OCI-LY1 (cell line): ENCODE measurements around the gene NPS.

Experiments
- EZH2 ChIP-seq: fragments of 200-600 bp; sonication (generic), shearing (Covaris generic); IDR thresholded peaks from 2 replicates; pipeline ENCODE4 v1.8.0; 2017; ENCODE audit warnings: borderline replicate concordance, mixed run types, mild to moderate bottlenecking, antibody characterized with exemption, low read length, moderate library complexity, mixed read lengths
- TF ChIP-seq, protein P1 (sequence below): fragments of 200-600 bp; sonication (generic), shearing (Covaris generic); IDR thresholded peaks from 2 replicates; pipeline ENCODE4 v1.5.1; 2017; ENCODE audit warnings: mild to moderate bottlenecking, antibody characterized with exemption, low read length, moderate library complexity, mixed read lengths

GRCh38 chr10:127525686-127526085 is 23.4 kb upstream of the NPS start:
- TF ChIP-seq, protein P1, sequence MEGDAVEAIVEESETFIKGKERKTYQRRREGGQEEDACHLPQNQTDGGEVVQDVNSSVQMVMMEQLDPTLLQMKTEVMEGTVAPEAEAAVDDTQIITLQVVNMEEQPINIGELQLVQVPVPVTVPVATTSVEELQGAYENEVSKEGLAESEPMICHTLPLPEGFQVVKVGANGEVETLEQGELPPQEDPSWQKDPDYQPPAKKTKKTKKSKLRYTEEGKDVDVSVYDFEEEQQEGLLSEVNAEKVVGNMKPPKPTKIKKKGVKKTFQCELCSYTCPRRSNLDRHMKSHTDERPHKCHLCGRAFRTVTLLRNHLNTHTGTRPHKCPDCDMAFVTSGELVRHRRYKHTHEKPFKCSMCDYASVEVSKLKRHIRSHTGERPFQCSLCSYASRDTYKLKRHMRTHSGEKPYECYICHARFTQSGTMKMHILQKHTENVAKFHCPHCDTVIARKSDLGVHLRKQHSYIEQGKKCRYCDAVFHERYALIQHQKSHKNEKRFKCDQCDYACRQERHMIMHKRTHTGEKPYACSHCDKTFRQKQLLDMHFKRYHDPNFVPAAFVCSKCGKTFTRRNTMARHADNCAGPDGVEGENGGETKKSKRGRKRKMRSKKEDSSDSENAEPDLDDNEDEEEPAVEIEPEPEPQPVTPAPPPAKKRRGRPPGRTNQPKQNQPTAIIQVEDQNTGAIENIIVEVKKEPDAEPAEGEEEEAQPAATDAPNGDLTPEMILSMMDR, result no peak
- no peak for TF ChIP-seq EZH2
